ENCODE data around the gene ECHDC3.

DNA sequence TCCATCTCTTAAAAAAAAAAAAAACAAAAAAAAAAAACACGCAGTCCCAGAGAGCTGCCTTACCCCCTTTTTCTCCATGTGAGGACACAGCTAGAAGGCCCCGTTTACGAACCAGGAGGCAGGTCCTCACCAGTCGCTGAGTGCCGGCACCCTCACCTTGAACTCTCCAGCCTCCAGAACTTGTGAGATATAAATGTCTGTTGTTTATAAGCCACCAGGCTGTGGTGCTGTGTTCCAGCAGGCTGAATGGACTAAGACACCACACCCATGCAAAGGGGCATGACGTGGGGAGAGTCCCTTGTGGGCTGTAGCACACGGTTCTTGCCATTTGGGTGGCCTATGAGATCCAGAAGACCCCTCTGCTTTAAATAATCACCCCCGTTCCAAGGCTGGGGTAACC is 17.2 kb downstream of the ECHDC3 start:
- no peak for TF ChIP-seq EZH2phosphoT487 (IDR thresholded peaks at IDR 0.05; ENCODE audit: insufficient read depth, low read depth)
- no peak for TF ChIP-seq EZH2 (IDR thresholded peaks at IDR 0.05; ENCODE audit: insufficient read depth, poor library complexity, severe bottlenecking)
